ENCODE results near the gene FCRL6. TPM values are rescaled to one million over a fixed set of nuclear protein-coding genes. Genes with fewer than 3 reads are reported as not detected.
A peak's percentile ranks its signal among the peaks of the same experiment; 100 is the strongest.

FCRL6 gene
- total RNA-seq, 3 donors from 2014 or later = 0.38 to 0.82 (median 0.41) TPM

DNA sequence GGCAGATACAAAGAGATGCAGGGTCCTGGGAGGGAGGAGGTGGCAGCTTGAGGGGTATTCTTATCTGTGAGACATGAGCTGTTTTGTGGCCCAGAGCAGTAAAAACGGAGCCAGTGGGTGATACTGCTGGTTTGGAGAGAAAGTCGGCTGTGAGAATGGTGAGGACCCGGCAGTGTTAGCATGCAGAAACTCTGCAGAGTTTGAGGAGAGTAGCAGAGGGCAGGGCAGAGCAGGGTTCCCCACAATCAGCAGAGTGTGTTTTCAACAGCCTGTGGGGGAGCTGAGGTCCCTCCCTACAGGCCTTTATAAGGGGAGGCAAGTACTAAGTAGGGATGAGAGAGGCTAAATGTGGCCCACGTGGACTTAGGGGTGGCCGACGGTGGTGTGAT lies 24.9 kb downstream of the FCRL6 start:
- Histone ChIP-seq H3K36me3 (ENCODE audit: low read depth) (no peaks in the 10 kb centered on the region), H3K9me3 (no peaks in the 10 kb centered on the region), H3K4me1 (ENCODE audit: low read depth) (no peaks in the 10 kb centered on the region), H3K4me3 (no peak overlapping the region)
- no peak for DNase-seq
- ATAC-seq = no peak
- intact Hi-C loops (cut with DNase I, micrococcal nuclease) = no loop called here
- TF ChIP-seq, protein P1, sequence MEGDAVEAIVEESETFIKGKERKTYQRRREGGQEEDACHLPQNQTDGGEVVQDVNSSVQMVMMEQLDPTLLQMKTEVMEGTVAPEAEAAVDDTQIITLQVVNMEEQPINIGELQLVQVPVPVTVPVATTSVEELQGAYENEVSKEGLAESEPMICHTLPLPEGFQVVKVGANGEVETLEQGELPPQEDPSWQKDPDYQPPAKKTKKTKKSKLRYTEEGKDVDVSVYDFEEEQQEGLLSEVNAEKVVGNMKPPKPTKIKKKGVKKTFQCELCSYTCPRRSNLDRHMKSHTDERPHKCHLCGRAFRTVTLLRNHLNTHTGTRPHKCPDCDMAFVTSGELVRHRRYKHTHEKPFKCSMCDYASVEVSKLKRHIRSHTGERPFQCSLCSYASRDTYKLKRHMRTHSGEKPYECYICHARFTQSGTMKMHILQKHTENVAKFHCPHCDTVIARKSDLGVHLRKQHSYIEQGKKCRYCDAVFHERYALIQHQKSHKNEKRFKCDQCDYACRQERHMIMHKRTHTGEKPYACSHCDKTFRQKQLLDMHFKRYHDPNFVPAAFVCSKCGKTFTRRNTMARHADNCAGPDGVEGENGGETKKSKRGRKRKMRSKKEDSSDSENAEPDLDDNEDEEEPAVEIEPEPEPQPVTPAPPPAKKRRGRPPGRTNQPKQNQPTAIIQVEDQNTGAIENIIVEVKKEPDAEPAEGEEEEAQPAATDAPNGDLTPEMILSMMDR (IDR thresholded peaks at IDR 0.05) = no peak

- intact Hi-C loops (cut with DNase I, micrococcal nuclease) = no loop called here
- Histone ChIP-seq H3K36me3 (ENCODE audit: low read depth) (no peaks in the 10 kb centered on the region), H3K4me1 (ENCODE audit: low read depth) (no peaks in the 10 kb centered on the region), H3K4me3 (no peak overlapping the region), H3K9me3 (no peaks in the 10 kb centered on the region)
- DNase-seq = no peak
- ATAC-seq = no peak
- TF ChIP-seq, protein P1 (IDR thresholded peaks at IDR 0.05) = no peak
These were observed 25.4 kb downstream of the FCRL6 start for GRCh38 chr1:159827549-159827948.

DNA sequence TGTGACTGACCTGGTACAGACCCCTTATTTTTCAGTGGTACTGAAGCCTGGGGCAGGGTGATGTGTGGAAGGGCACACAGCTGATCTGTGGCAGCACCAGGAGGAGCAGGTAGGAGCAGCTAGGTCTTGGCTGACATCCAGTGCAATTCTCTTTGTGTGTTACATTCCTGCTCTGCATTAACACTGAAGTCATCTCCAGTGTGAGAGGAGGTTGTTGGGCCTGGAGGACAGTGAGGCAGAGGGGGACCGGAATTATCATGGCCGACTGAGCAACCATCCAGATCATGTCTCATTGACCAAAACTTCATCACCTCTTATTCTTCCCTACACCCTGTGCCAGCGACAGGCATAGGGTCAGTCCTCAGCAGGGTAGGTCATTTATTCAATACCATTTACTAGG lies 26.0 kb downstream of the FCRL6 start:
- intact Hi-C loops (cut with DNase I, micrococcal nuclease) = no loop called here
- no peak for ATAC-seq
- H3K36me3 ChIP-seq (ENCODE audit: low read depth) = no peaks in the 10 kb centered on the region
- no peak overlapping the region for H3K4me3 ChIP-seq
- DNase-seq = no peak
- no peaks in the 10 kb centered on the region for H3K4me1 ChIP-seq (ENCODE audit: low read depth)
- H3K9me3 ChIP-seq = no peaks in the 10 kb centered on the region
- TF ChIP-seq, protein P1 (IDR thresholded peaks at IDR 0.05) = no peak

GRCh38 chr1:159828581-159829272 lies 26.6 kb downstream of the FCRL6 start:
- DNase-seq (no peak), ATAC-seq (no peak)
- H3K4me3 ChIP-seq = no peak overlapping the region
- H3K36me3 ChIP-seq (ENCODE audit: low read depth) = no peaks in the 10 kb centered on the region
- no peaks in the 10 kb centered on the region for H3K9me3 ChIP-seq
- no peaks in the 10 kb centered on the region for H3K4me1 ChIP-seq (ENCODE audit: low read depth)
- intact Hi-C loops (cut with DNase I, micrococcal nuclease) = no loop called here
- TF ChIP-seq, protein P1 (IDR thresholded peaks at IDR 0.05) = no peak

- Histone ChIP-seq H3K4me3 (no peak overlapping the region), H3K4me1 (ENCODE audit: low read depth) (no peaks in the 10 kb centered on the region), H3K36me3 (ENCODE audit: low read depth) (no peaks in the 10 kb centered on the region), H3K9me3 (no peaks in the 10 kb centered on the region)
- DNase-seq (peak in 2 of 3 donors; percentile 59 to 72), ATAC-seq (peak; percentile 74)
- TF ChIP-seq, protein P1 (IDR thresholded peaks at IDR 0.05) = peak; percentile 19
- intact Hi-C loops (cut with DNase I, micrococcal nuclease) = no loop called here
These were observed 27.1 kb downstream of the FCRL6 start for GRCh38 chr1:159829273-159829634.

Measured in mucosa of descending colon (tissue), 3 donors.